Measurements from ENCODE around the gene CAMK2D.
"Not testable (repeated sequence)": the region's sequence is repeated elsewhere in the genome, so short reads cannot be mapped to it uniquely, and the experiment has no call there.

The CAMK2D gene

GRCh38 chr4:113727802-113728201 is 33.7 kb downstream of the CAMK2D start:
- DNase-seq, result no peak

GRCh38 chr4:113725963-113726362 is 35.6 kb downstream of the CAMK2D start:
- DNase-seq, result no peak

GRCh38 chr4:113718252-113718651 is 43.3 kb downstream of the CAMK2D start:
- no peak for DNase-seq

- no peak for DNase-seq
Observed at GRCh38 chr4:113711883-113712662, 49.5 kb downstream of the CAMK2D start.

GRCh38 chr4:113708250-113708649 is 53.3 kb downstream of the CAMK2D start:
- DNase-seq, result no peak

GRCh38 chr4:113707048-113707447 is 54.5 kb downstream of the CAMK2D start:
- DNase-seq, result no peak

- DNase-seq, result not testable (repeated sequence)
Observed at GRCh38 chr4:113705097-113705496, 56.4 kb downstream of the CAMK2D start.

GRCh38 chr4:113702596-113702995 is 58.9 kb downstream of the CAMK2D start:
- not testable (repeated sequence) for DNase-seq

- DNase-seq, result no peak
Observed at GRCh38 chr4:113701169-113701568, 60.4 kb downstream of the CAMK2D start.

- no peak for DNase-seq
Observed at GRCh38 chr4:113700602-113701150, 60.9 kb downstream of the CAMK2D start.

GRCh38 chr4:113699772-113700171 is 61.8 kb downstream of the CAMK2D start:
- DNase-seq, result no peak

GRCh38 chr4:113697429-113697828 is 64.1 kb downstream of the CAMK2D start:
- no peak for DNase-seq

- no peak for DNase-seq
Observed at GRCh38 chr4:113695328-113696169, 66.0 kb downstream of the CAMK2D start.

GRCh38 chr4:113694008-113694407 is 67.5 kb downstream of the CAMK2D start:
- no peak for DNase-seq

GRCh38 chr4:113692809-113693411 is 68.6 kb downstream of the CAMK2D start:
- DNase-seq, result no peak

- DNase-seq, result no peak
Observed at GRCh38 chr4:113691676-113692075, 69.9 kb downstream of the CAMK2D start.

GRCh38 chr4:113689394-113689793 is 72.1 kb downstream of the CAMK2D start:
- no peak for DNase-seq

- no peak for DNase-seq
Observed at GRCh38 chr4:113687067-113687718, 74.3 kb downstream of the CAMK2D start.

GRCh38 chr4:113685157-113685556 is 76.4 kb downstream of the CAMK2D start:
- not testable (repeated sequence) for DNase-seq

- no peak for DNase-seq
Observed at GRCh38 chr4:113684534-113685091, 76.9 kb downstream of the CAMK2D start.

GRCh38 chr4:113682730-113683537 is 78.6 kb downstream of the CAMK2D start:
- DNase-seq, result no peak
